Ovary (tissue), 9 donors: ENCODE results near the gene UNC5A. TPM values are rescaled to one million over a fixed set of nuclear protein-coding genes. Genes with fewer than 3 reads are reported as not detected.

Experiments
- DNase-seq, 5 donors: peaks; one replicate each; pipeline ENCODE4 v3.0.0-alpha.2; 2019 to 2020
- H3K27ac ChIP-seq, 2 donors: fragments of 200-600 bp; one replicate each; pipeline versions ENCODE4 v1.5.1 to v1.8.0; 2019 to 2022
- H3K27me3 ChIP-seq: fragments of 200-600 bp; one replicate; pipeline ENCODE4 v1.8.0; 2022
- H3K36me3 ChIP-seq: fragments of 200-600 bp; sonication (generic); one replicate; pipeline ENCODE4 v1.5.1; 2019
- H3K4me1 ChIP-seq: one replicate; pipeline ENCODE4 v1.8.1; 2013; ENCODE audit warnings: mild to moderate bottlenecking, moderate library complexity; ENCODE audit not compliant: insufficient read depth
- H3K4me3 ChIP-seq: fragments of 200-600 bp; sonication (generic); one replicate; pipeline ENCODE4 v1.5.1; 2017
- H3K9me3 ChIP-seq, 2 donors: fragments of 200-600 bp in 1 of 2; sonication (generic) in 1 of 2; one replicate each; pipeline versions ENCODE4 v1.5.1 to v1.8.1; 2013 to 2019; ENCODE audit warnings: mild to moderate bottlenecking in 1 of 2, moderate library complexity in 1 of 2
- CTCF ChIP-seq, 3 donors: fragments of 450-650 bp in 2 of 3; fragments of 200-600 bp in 1 of 3; IDR thresholded peaks; one replicate each; pipeline versions ENCODE4 v1.5.1 to v1.8.0; 2016 to 2022; ENCODE audit warnings: antibody characterized with exemption in 3 of 3, mild to moderate bottlenecking in 1 of 3
- EP300 ChIP-seq: sonication (generic); formaldehyde crosslinking; IDR thresholded peaks from one replicate; pipeline ENCODE4 v1.6.1; 2017; ENCODE audit warnings: antibody characterized with exemption
- POLR2A ChIP-seq: fragments of 450-650 bp; IDR thresholded peaks from one replicate; pipeline ENCODE4 v1.6.1; 2017; ENCODE audit warnings: antibody characterized with exemption, mild to moderate bottlenecking, moderate library complexity
- WGBS, 3 donors: extraction: QIAGEN DNeasy Blood & Tissue Kit in 1 of 3; methylation state at CpG; one replicate each; pipeline versions ENCODE4 v1.1.5 to v1.1.7; 2013 to 2017; 5-methylcytosine and 5-hydroxymethylcytosine counted together
- intact Hi-C, 4 donors: fragments of 100-400 bp; cut with DNase I; formaldehyde crosslinking; loops; one replicate each; pipeline versions ENCODE4 v1.11.0 to v1.15.1; 2022 to 2023
- polyA plus RNA-seq, 2 donors: library from polyadenylated mRNA; stranded (reverse); fragments of 200-250 nt in 1 of 2; fragments of 350-450 nt in 1 of 2; fragmentation: Illumina TruSeq in 1 of 2; extraction: RNeasy Lipid Tissue Mini Kit (QIAGEN cat#74804) in 1 of 2; gene quantifications; one replicate each; pipeline ENCODE4 v1.2.3, GENCODE V29; 2013 to 2014
- total RNA-seq, 7 donors: library from RNA; depleted of rRNA in 2 of 7; stranded (reverse); fragments of >200 nt in 2 of 7; fragmentation: NEBNext Ultra II Directional in 3 of 7; extraction: Animal tissue kit (Norgen Biotek cat#: 25700) in 3 of 7; gene quantifications; one replicate each; pipeline versions ENCODE4 v1.1.0 to v1.2.4, GENCODE V29; 2016 to 2023
- donor health status: DM: no; HTN: no; CAD: no; lungs with moderate emphysema.
- donor health status: DM: no; HTN: no; CAD: no.
- donor health status: Bipolar disorder and iron deficiency.
- donor health status: DM: yes; HTN: yes; CAD: no.
- donor health status: DM: no; HTN: no; CAD: no.
- donor health status: DM: yes; HTN: yes; CAD: no.

UNC5A gene
- total and polyA plus RNA-seq, 9 donors = 0.08 to 0.82 (median 0.26) TPM; not detected in 1

GRCh38 chr5:176901260-176902101, 91.1 kb downstream of the UNC5A start:
- WGBS, 3 donors = 79 to 86% (median 86%) methylated on average over 12 of the region's 12 CpGs
- intact Hi-C loops = no loop called here

GRCh38 chr5:176902102-176902814, 91.9 kb downstream of the UNC5A start:
- Histone ChIP-seq H3K4me1 (no peaks in the 10 kb centered on the region), H3K36me3 (no peaks in the 10 kb centered on the region), H3K27ac (no peak overlapping the region), H3K27me3 (no peaks in the 10 kb centered on the region), H3K4me3 (no peak overlapping the region), H3K9me3 (no peaks in the 10 kb centered on the region)
- intact Hi-C loops = no loop called here
- WGBS, 3 donors = 85 to 88% (median 87%) methylated on average over 6 of the region's 6 CpGs
- TF ChIP-seq CTCF (IDR thresholded peaks at IDR 0.05) (no peak), POLR2A (no peak), EP300 (no peak)
- DNase-seq = no peak

More at GRCh38 chr5:176901260-176902101, 91.1 kb downstream of the UNC5A start:
- no peak overlapping the region for H3K4me3 ChIP-seq
- no peak for DNase-seq
- no peaks in the 10 kb centered on the region for H3K4me1 ChIP-seq
- no peaks in the 10 kb centered on the region for H3K36me3 ChIP-seq
- no peaks in the 10 kb centered on the region for H3K27me3 ChIP-seq
- no peak for TF ChIP-seq EP300
- no peak for TF ChIP-seq CTCF (IDR thresholded peaks at IDR 0.05)
- no peak for TF ChIP-seq POLR2A
- H3K27ac ChIP-seq = no peak overlapping the region
- H3K9me3 ChIP-seq = no peaks in the 10 kb centered on the region

GRCh38 chr5:176902911-176903664, 92.7 kb downstream of the UNC5A start:
- Histone ChIP-seq H3K27me3 (no peaks in the 10 kb centered on the region), H3K9me3 (no peaks in the 10 kb centered on the region), H3K36me3 (no peaks in the 10 kb centered on the region), H3K27ac (no peak overlapping the region), H3K4me1 (no peaks in the 10 kb centered on the region), H3K4me3 (no peak overlapping the region)
- WGBS, 3 donors = 91 to 95% (median 94%) methylated on average over 5 of the region's 5 CpGs
- no peak for DNase-seq
- no peak for TF ChIP-seq CTCF (IDR thresholded peaks at IDR 0.05)
- TF ChIP-seq EP300 = no peak
- no peak for TF ChIP-seq POLR2A
- intact Hi-C loops = no loop called here

GRCh38 chr5:176904276-176904675, 93.9 kb downstream of the UNC5A start:
- no peak overlapping the region for H3K4me3 ChIP-seq
- H3K36me3 ChIP-seq = no peaks in the 10 kb centered on the region
- no peak for DNase-seq
- no peak overlapping the region for H3K27ac ChIP-seq
- H3K4me1 ChIP-seq = no peaks in the 10 kb centered on the region
- intact Hi-C loops = no loop called here
- H3K9me3 ChIP-seq = no peaks in the 10 kb centered on the region
- no peaks in the 10 kb centered on the region for H3K27me3 ChIP-seq
- TF ChIP-seq POLR2A (no peak), CTCF (IDR thresholded peaks at IDR 0.05) (no peak), EP300 (no peak)
- WGBS, 3 donors = 74 to 82% (median 80%) methylated on average over 3 of the region's 3 CpGs
